Trophoblast cell (in vitro differentiated cells and primary cell): Measurements from ENCODE around the gene LPIN1.
A peak's percentile ranks its signal among the peaks of the same experiment; 100 is the strongest.

Experiments
- DNase-seq, 2 donors: peaks; one replicate each; pipeline ENCODE4 v3.0.0-alpha.2; 2016
- H2AFZ ChIP-seq: 2 replicates; pipeline ENCODE4 v1.6.1; 2013; ENCODE audit warnings: low read length, moderate library complexity, mild to moderate bottlenecking; ENCODE audit not compliant: insufficient read depth, poor library complexity
- H2AK5ac ChIP-seq: 2 replicates; pipeline ENCODE4 v1.6.1; 2013; ENCODE audit warnings: mild to moderate bottlenecking, low read length
- H2BK120ac ChIP-seq: 2 replicates; pipeline ENCODE4 v1.6.1; 2013; ENCODE audit warnings: low read length, mild to moderate bottlenecking, moderate library complexity; ENCODE audit not compliant: insufficient read depth, poor library complexity
- H2BK12ac ChIP-seq: 2 replicates; pipeline ENCODE4 v1.6.1; 2013; ENCODE audit warnings: mild to moderate bottlenecking, low read length, moderate library complexity
- H2BK5ac ChIP-seq: 2 replicates; pipeline ENCODE4 v1.6.1; 2013; ENCODE audit warnings: low read length, low read depth, moderate library complexity, mild to moderate bottlenecking; ENCODE audit not compliant: poor library complexity
- H3K14ac ChIP-seq: 2 replicates; pipeline ENCODE4 v1.6.1; 2013; ENCODE audit warnings: mild to moderate bottlenecking, low read length
- H3K18ac ChIP-seq: 2 replicates; pipeline ENCODE4 v1.6.1; 2013; ENCODE audit warnings: mild to moderate bottlenecking, low read length
- H3K23ac ChIP-seq: 2 replicates; pipeline ENCODE4 v1.6.1; 2013; ENCODE audit warnings: low read length
- H3K27ac ChIP-seq: 2 replicates; pipeline ENCODE4 v1.5.1; 2013; ENCODE audit warnings: low read depth, mild to moderate bottlenecking, inconsistent platforms, low read length, moderate library complexity
- H3K27me3 ChIP-seq: 2 replicates; pipeline ENCODE4 v1.6.1; 2013; ENCODE audit warnings: inconsistent platforms, mild to moderate bottlenecking, low read length, moderate library complexity; ENCODE audit not compliant: insufficient read depth
- H3K36me3 ChIP-seq, 2 experiments: 1 replicate in 1 of 2; 2 replicates in 1 of 2; pipeline ENCODE4 v1.6.1; 2013; ENCODE audit warnings: low read length in 2 of 2, mild to moderate bottlenecking in 2 of 2, moderate library complexity in 1 of 2; ENCODE audit not compliant: insufficient read depth in 2 of 2, control insufficient read depth in 1 of 2
- H3K4ac ChIP-seq: 2 replicates; pipeline ENCODE4 v1.6.1; 2013; ENCODE audit warnings: low read depth, mild to moderate bottlenecking, low read length, moderate library complexity
- H3K4me1 ChIP-seq, 2 experiments: 1 replicate in 1 of 2; 2 replicates in 1 of 2; pipeline ENCODE4 v1.6.1; 2013; ENCODE audit warnings: low read length in 2 of 2, mild to moderate bottlenecking in 2 of 2, moderate library complexity in 1 of 2; ENCODE audit not compliant: insufficient read depth in 2 of 2, control insufficient read depth in 1 of 2
- H3K4me2 ChIP-seq: 2 replicates; pipeline ENCODE4 v1.6.1; 2013; ENCODE audit warnings: inconsistent platforms, mild to moderate bottlenecking, low read length, moderate library complexity
- H3K4me3 ChIP-seq: 2 replicates; pipeline ENCODE4 v1.5.1; 2013; ENCODE audit warnings: mild to moderate bottlenecking, low read depth, low read length, inconsistent platforms
- H3K79me1 ChIP-seq: one replicate; pipeline ENCODE4 v1.6.1; 2013; ENCODE audit warnings: low read length
- H3K79me2 ChIP-seq: 2 replicates; pipeline ENCODE4 v1.6.1; 2013; ENCODE audit warnings: low read length, mild to moderate bottlenecking; ENCODE audit not compliant: control insufficient read depth, insufficient read depth, poor library complexity
- H3K9ac ChIP-seq: 2 replicates; pipeline ENCODE4 v1.6.1; 2013; ENCODE audit warnings: mild to moderate bottlenecking, low read length
- H3K9me3 ChIP-seq: 2 replicates; pipeline ENCODE4 v1.6.1; 2013; ENCODE audit warnings: low read depth, mild to moderate bottlenecking, control low read depth, inconsistent platforms, low read length; ENCODE audit not compliant: insufficient read depth
- H4K12ac ChIP-seq: 2 replicates; pipeline ENCODE4 v1.6.1; 2013; ENCODE audit warnings: low read depth, mild to moderate bottlenecking, low read length, moderate library complexity
- H4K8ac ChIP-seq: 2 replicates; pipeline ENCODE4 v1.6.1; 2013; ENCODE audit warnings: low read depth, mild to moderate bottlenecking, low read length, moderate library complexity
- H4K91ac ChIP-seq: one replicate; pipeline ENCODE4 v1.6.1; 2013; ENCODE audit warnings: low read depth, mild to moderate bottlenecking, low read length, moderate library complexity
- WGBS: extraction: QIAGEN DNeasy Blood & Tissue Kit; methylation state at CpG from one replicate; pipeline ENCODE4 v1.1.7; 2013; ENCODE audit warnings: missing lambda C conversion rate; ENCODE audit not compliant: insufficient read length, insufficient coverage; ENCODE audit errors: extremely low coverage; 5-methylcytosine and 5-hydroxymethylcytosine counted together

The LPIN1 gene

DNA sequence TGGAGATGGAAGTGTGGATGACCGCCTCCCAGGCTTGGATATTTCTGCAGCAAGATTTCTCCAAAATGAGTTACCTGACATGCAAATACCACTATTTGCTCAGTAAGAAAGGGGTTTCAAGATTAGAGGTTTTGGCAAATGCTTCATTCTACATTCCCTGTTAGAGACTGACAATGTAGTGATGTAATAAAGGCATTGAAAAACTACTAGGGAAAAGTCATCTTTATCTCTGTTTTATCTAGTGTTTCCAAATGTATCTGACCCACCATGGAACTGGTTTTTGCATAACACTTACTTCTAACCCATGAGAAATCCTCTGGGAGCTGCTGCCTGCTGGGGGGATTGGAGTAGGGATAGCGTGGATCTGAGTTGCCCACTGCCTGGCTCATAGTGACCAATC, 43.5 kb upstream of the LPIN1 start:
- Histone ChIP-seq H2AFZ (no peak overlapping the region), H3K14ac (no peak overlapping the region), H3K9ac (no peak overlapping the region), H3K4ac (no peak overlapping the region), H3K23ac (no peak overlapping the region), H2BK5ac (no peak overlapping the region), H3K27me3 (no peaks in the 10 kb centered on the region), H3K4me3 (no peak overlapping the region), H3K4me1 (no peaks in the 10 kb centered on the region), H3K79me2 (no peaks in the 10 kb centered on the region), H2BK12ac (no peak overlapping the region), H4K8ac (no peak overlapping the region), H4K12ac (no peak overlapping the region), H3K36me3 (no peaks in the 10 kb centered on the region), H3K18ac (no peak overlapping the region), H3K79me1 (no peaks in the 10 kb centered on the region), H3K9me3 (no peaks in the 10 kb centered on the region), H3K27ac (no peak overlapping the region), H3K4me2 (no peak overlapping the region), H4K91ac (no peak overlapping the region), H2AK5ac (no peak overlapping the region), H2BK120ac (no peak overlapping the region)
- no CpG with 5 or more reads among the region's 2 CpGs for WGBS
- no peak for DNase-seq

- H2AFZ ChIP-seq, result no peak overlapping the region
- H3K36me3 ChIP-seq, result no peaks in the 10 kb centered on the region
These were observed 42.7 kb upstream of the LPIN1 start for GRCh38 chr2:11703700-11704099.

DNA sequence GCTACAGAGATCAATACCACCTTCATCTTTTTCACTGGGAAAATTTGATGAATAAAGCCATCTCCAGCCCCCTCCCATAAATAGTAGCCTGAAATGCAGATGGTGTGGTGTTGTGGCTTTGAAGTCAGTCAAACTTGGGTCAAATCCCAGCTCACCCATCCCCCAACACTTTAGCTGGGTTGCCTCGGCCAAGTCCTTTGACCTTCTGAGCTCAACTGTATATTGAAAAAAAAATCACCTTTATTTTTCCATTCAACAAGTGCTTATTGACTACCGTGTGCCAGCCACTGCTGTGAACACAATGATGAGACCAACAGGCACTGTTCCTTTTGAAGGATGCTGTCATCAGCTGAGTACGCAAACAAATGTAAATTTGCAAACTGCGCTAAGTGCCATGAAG, 41.4 kb upstream of the LPIN1 start:
- DNase-seq, result no peak

More at GRCh38 chr2:11703700-11704099, 42.7 kb upstream of the LPIN1 start:
- no peak overlapping the region for H2AK5ac ChIP-seq
- H3K9me3 ChIP-seq, result no peaks in the 10 kb centered on the region
- no peak overlapping the region for H4K12ac ChIP-seq
- no peak overlapping the region for H2BK12ac ChIP-seq
- no peak overlapping the region for H2BK5ac ChIP-seq
- no peaks in the 10 kb centered on the region for H3K4me1 ChIP-seq
- DNase-seq, result no peak
- peak overlapping the region; percentile 38 for H3K4me3 ChIP-seq
- H3K79me1 ChIP-seq, result no peaks in the 10 kb centered on the region
- H3K4me2 ChIP-seq, result no peak overlapping the region
- no peak overlapping the region for H3K9ac ChIP-seq
- H4K8ac ChIP-seq, result no peak overlapping the region
- H3K27ac ChIP-seq, result no peak overlapping the region
- H4K91ac ChIP-seq, result no peak overlapping the region
- no peaks in the 10 kb centered on the region for H3K27me3 ChIP-seq
- H3K14ac ChIP-seq, result no peak overlapping the region
- WGBS, result no CpG with 5 or more reads among the region's 1 CpG
- H3K79me2 ChIP-seq, result no peaks in the 10 kb centered on the region
- no peak overlapping the region for H3K18ac ChIP-seq
- no peak overlapping the region for H2BK120ac ChIP-seq
- H3K23ac ChIP-seq, result no peak overlapping the region
- H3K4ac ChIP-seq, result no peak overlapping the region

DNA sequence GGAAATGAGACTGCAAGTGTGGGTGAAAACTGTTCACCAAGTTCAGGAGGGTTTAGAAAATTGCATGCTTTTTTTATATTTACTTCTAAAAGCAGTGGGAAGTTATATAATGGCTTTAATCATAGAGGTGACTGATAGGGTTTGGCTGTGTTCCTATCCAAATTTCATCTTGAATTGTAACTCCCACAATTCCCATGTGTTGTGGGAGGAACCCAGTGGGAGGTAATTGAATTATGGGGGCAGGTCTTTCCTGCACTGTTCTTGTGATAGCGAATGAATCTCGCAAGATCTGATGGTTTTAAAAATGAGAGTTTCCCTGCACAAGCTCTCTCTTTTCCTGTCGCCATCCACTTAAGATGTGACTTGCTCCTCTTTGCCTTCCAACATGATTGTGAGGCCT, 40.7 kb upstream of the LPIN1 start:
- no CpG with 5 or more reads among the region's 3 CpGs for WGBS
- Histone ChIP-seq H2AFZ (no peak overlapping the region), H2BK120ac (no peak overlapping the region), H3K4ac (no peak overlapping the region), H3K79me1 (no peaks in the 10 kb centered on the region), H2BK5ac (no peak overlapping the region), H3K27ac (no peak overlapping the region), H3K23ac (no peak overlapping the region), H4K91ac (no peak overlapping the region), H3K79me2 (no peaks in the 10 kb centered on the region), H3K4me2 (no peak overlapping the region), H3K4me1 (no peaks in the 10 kb centered on the region), H2BK12ac (no peak overlapping the region), H3K27me3 (no peaks in the 10 kb centered on the region), H3K9me3 (no peaks in the 10 kb centered on the region), H2AK5ac (no peak overlapping the region), H3K18ac (no peak overlapping the region), H3K14ac (no peak overlapping the region), H3K9ac (no peak overlapping the region), H4K12ac (no peak overlapping the region), H3K4me3 (no peak overlapping the region), H3K36me3 (no peaks in the 10 kb centered on the region), H4K8ac (no peak overlapping the region)
- DNase-seq, result no peak

More for the DNA sequence above, 41.4 kb upstream of the LPIN1 start:
- H3K27ac ChIP-seq, result no peak overlapping the region
- H2BK12ac ChIP-seq, result no peak overlapping the region
- H4K91ac ChIP-seq, result no peak overlapping the region
- H3K9me3 ChIP-seq, result no peaks in the 10 kb centered on the region
- H2AFZ ChIP-seq, result no peak overlapping the region
- H2BK5ac ChIP-seq, result no peak overlapping the region
- H3K9ac ChIP-seq, result no peak overlapping the region
- no peak overlapping the region for H2BK120ac ChIP-seq
- H3K27me3 ChIP-seq, result no peaks in the 10 kb centered on the region
- H3K79me2 ChIP-seq, result no peaks in the 10 kb centered on the region
- H3K79me1 ChIP-seq, result no peaks in the 10 kb centered on the region
- H3K14ac ChIP-seq, result no peak overlapping the region
- H3K18ac ChIP-seq, result no peak overlapping the region
- no peak overlapping the region for H4K12ac ChIP-seq
- no CpG with 5 or more reads among the region's 4 CpGs for WGBS
- H3K23ac ChIP-seq, result no peak overlapping the region
- H4K8ac ChIP-seq, result no peak overlapping the region
- H3K4me1 ChIP-seq, result no peaks in the 10 kb centered on the region
- no peak overlapping the region for H3K4me3 ChIP-seq
- H3K4me2 ChIP-seq, result no peak overlapping the region
- no peak overlapping the region for H2AK5ac ChIP-seq
- H3K36me3 ChIP-seq, result no peaks in the 10 kb centered on the region
- no peak overlapping the region for H3K4ac ChIP-seq
